Right lobe of liver (tissue), 6 donors: Measurements from ENCODE around the gene SLC15A5. TPM values are rescaled to one million over a fixed set of nuclear protein-coding genes. Genes with fewer than 3 reads are reported as not detected.

Experiments used
- ATAC-seq, 4 donors: fragments of 200-7000 bp; cut with Tn5 transposase; one replicate each; pipeline ENCODE4 v1.9.1; 2020; ENCODE audit warnings: mild to moderate bottlenecking in 4 of 4, moderate library complexity in 4 of 4
- DNase-seq, 3 donors: peaks; one replicate each; pipeline ENCODE4 v3.0.0-alpha.2; 2020
- H3K27ac ChIP-seq, 3 donors: fragments of 200-600 bp; one replicate each; pipeline ENCODE4 v1.8.0; 2022
- H3K27me3 ChIP-seq, 2 donors: fragments of 200-600 bp; one replicate each; pipeline ENCODE4 v1.8.0; 2022
- H3K36me3 ChIP-seq, 4 donors: fragments of 200-600 bp; sonication (generic) in 1 of 4; one replicate each; pipeline versions ENCODE4 v1.5.1 to v1.8.0; 2017 to 2022; ENCODE audit warnings: control low read depth in 1 of 4
- H3K4me1 ChIP-seq, 4 donors: fragments of 200-600 bp; sonication (generic) in 1 of 4; one replicate each; pipeline versions ENCODE4 v1.5.1 to v1.8.0; 2017 to 2022; ENCODE audit warnings: control low read depth in 1 of 4
- H3K4me3 ChIP-seq, 3 donors: fragments of 200-600 bp; one replicate each; pipeline ENCODE4 v1.8.0; 2022
- H3K9me3 ChIP-seq, 4 donors: fragments of 200-600 bp; sonication (generic) in 1 of 4; one replicate each; pipeline versions ENCODE4 v1.5.1 to v1.8.0; 2017 to 2022; ENCODE audit warnings: control low read depth in 1 of 4
- POLR2A ChIP-seq: fragments of 450-650 bp; IDR thresholded peaks from one replicate; pipeline ENCODE4 v1.6.1; 2017; ENCODE audit warnings: antibody characterized with exemption, mild to moderate bottlenecking
- WGBS: methylation state at CpG from one replicate; pipeline ENCODE4 v1.1.6; 2018; ENCODE audit warnings: low coverage, low lambda C conversion rate; ENCODE audit not compliant: insufficient coverage; ENCODE audit errors: missing lambda C conversion rate; 5-methylcytosine and 5-hydroxymethylcytosine counted together
- intact Hi-C, 2 donors: fragments of 100-400 bp; cut with DNase I; formaldehyde crosslinking; loops; one replicate each; pipeline versions ENCODE4 v1.11.2 to v1.14.1; 2022
- total RNA-seq, 6 experiments: library from RNA; depleted of rRNA in 2 of 6; stranded (reverse); fragments of >200 nt in 2 of 6; fragmentation: NEBNext Ultra II Directional in 3 of 6; extraction: Animal tissue kit (Norgen Biotek cat#: 25700) in 3 of 6; gene quantifications; one replicate each; pipeline versions ENCODE4 v1.1.0 to v1.2.4, GENCODE V29; 2016 to 2023
- TF ChIP-seq, protein P1 (sequence below), 4 donors: fragments of 200-600 bp in 3 of 4; fragments of 450-650 bp in 1 of 4; IDR thresholded peaks; one replicate each; pipeline versions ENCODE4 v1.5.1 to v1.8.0; 2016 to 2022; ENCODE audit warnings: antibody characterized with exemption in 4 of 4, mild to moderate bottlenecking in 2 of 4
- donor health status: DM: no; HTN: yes; CAD: no.
- donor health status: DM: no; HTN: no; CAD: no.
- donor health status: DM: no; HTN: no; CAD: no.
- donor health status: DM: no; HTN: yes; CAD: no.
- donor health status: DM: no; HTN: yes; CAD: no.

The SLC15A5 gene
- total RNA-seq, 6 experiments from 2014 or later, result not detected

GRCh38 chr12:16260206-16260605 is 17.3 kb downstream of the SLC15A5 start:
- Histone ChIP-seq H3K36me3 (no peaks in the 10 kb centered on the region), H3K4me1 (no peaks in the 10 kb centered on the region), H3K9me3 (peaks cover 0 to 3% (median 0%) of the 10 kb centered on the region in 4 donors), H3K27ac (no peak overlapping the region), H3K4me3 (no peak overlapping the region), H3K27me3 (no peaks in the 10 kb centered on the region)
- intact Hi-C loops, result no loop called here
- whole genome bisulfite sequencing, result 70% methylated on average over 4 of the region's 4 CpGs
- DNase-seq, result no peak
- TF ChIP-seq, protein P1, sequence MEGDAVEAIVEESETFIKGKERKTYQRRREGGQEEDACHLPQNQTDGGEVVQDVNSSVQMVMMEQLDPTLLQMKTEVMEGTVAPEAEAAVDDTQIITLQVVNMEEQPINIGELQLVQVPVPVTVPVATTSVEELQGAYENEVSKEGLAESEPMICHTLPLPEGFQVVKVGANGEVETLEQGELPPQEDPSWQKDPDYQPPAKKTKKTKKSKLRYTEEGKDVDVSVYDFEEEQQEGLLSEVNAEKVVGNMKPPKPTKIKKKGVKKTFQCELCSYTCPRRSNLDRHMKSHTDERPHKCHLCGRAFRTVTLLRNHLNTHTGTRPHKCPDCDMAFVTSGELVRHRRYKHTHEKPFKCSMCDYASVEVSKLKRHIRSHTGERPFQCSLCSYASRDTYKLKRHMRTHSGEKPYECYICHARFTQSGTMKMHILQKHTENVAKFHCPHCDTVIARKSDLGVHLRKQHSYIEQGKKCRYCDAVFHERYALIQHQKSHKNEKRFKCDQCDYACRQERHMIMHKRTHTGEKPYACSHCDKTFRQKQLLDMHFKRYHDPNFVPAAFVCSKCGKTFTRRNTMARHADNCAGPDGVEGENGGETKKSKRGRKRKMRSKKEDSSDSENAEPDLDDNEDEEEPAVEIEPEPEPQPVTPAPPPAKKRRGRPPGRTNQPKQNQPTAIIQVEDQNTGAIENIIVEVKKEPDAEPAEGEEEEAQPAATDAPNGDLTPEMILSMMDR (IDR thresholded peaks at IDR 0.05), result no peak
- no peak for TF ChIP-seq POLR2A
- no peak for ATAC-seq

- Histone ChIP-seq H3K36me3 (no peaks in the 10 kb centered on the region), H3K4me3 (no peak overlapping the region), H3K27ac (no peak overlapping the region), H3K9me3 (peaks cover 0 to 3% (median 0%) of the 10 kb centered on the region in 4 donors), H3K27me3 (no peaks in the 10 kb centered on the region), H3K4me1 (no peaks in the 10 kb centered on the region)
- intact Hi-C loops, result no loop called here
- TF ChIP-seq, protein P1 (IDR thresholded peaks at IDR 0.05), result no peak
- TF ChIP-seq POLR2A, result no peak
- ATAC-seq, result no peak
- DNase-seq, result no peak
- WGBS, result 76% methylated on average over 2 of the region's 2 CpGs
Measured at GRCh38 chr12:16258963-16259362, 18.5 kb downstream of the SLC15A5 start.

DNA sequence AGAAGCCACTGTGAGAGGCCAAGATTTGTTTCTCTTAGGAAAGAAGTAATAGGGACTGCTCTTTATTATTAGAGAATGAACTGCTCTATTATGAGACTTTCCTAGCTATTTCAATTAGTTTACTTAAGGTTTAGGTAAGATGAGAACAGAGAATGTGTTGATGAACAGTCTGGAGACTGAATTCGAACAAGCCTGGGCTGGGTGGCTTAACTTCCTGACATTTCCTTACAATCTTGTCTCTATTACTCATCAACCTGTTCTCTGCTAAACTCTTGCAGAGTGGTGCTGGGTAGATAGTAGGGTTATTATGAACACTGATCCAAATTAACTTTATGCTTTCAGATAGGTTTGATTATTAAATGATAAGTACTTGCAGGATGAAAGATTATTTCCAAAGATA is 31.2 kb downstream of the SLC15A5 start:
- intact Hi-C loops, result no loop called here
- Histone ChIP-seq H3K4me1 (peaks cover 0 to 38% (median 10%) of the 10 kb centered on the region in 4 donors), H3K4me3 (no peak overlapping the region), H3K27me3 (no peaks in the 10 kb centered on the region), H3K9me3 (no peaks in the 10 kb centered on the region), H3K36me3 (no peaks in the 10 kb centered on the region), H3K27ac (no peak overlapping the region)
- no peak for TF ChIP-seq POLR2A
- TF ChIP-seq, protein P1 (IDR thresholded peaks at IDR 0.05), result no peak
- WGBS, result 77% methylated on average over 1 of the region's 1 CpG
- no peak for DNase-seq
- no peak for ATAC-seq

- Histone ChIP-seq H3K4me3 (no peak overlapping the region), H3K36me3 (no peaks in the 10 kb centered on the region), H3K9me3 (no peaks in the 10 kb centered on the region), H3K27me3 (no peaks in the 10 kb centered on the region), H3K27ac (peak overlapping the region in 1 of 3 donors; percentile 81), H3K4me1 (peaks cover 0 to 40% (median 12%) of the 10 kb centered on the region in 4 donors)
- peak in 3 of 4 donors; percentile 16 to 53 (median 42) for ATAC-seq
- intact Hi-C loops, result no loop called here
- TF ChIP-seq, protein P1 (IDR thresholded peaks at IDR 0.05), result no peak
- no peak for TF ChIP-seq POLR2A
- no peak for DNase-seq
- 29% methylated on average over 3 of the region's 3 CpGs for WGBS
Measured at GRCh38 chr12:16245209-16245608, 32.3 kb downstream of the SLC15A5 start.
